GM18507 (cell line): ENCODE results near the gene EMC8.

Experiments used
- DNase-seq: peaks from one replicate; pipeline ENCODE4 v3.0.0; 2011; ENCODE audit warnings: low read depth; ENCODE audit not compliant: insufficient read length; ENCODE audit errors: extremely low spot score
- FAIRE-seq: peaks from 2 replicates; lab custom pipeline; 2011; peaks lifted over from hg19 to GRCh38; lab: Jason Lieb, UNC

EMC8 gene

DNA sequence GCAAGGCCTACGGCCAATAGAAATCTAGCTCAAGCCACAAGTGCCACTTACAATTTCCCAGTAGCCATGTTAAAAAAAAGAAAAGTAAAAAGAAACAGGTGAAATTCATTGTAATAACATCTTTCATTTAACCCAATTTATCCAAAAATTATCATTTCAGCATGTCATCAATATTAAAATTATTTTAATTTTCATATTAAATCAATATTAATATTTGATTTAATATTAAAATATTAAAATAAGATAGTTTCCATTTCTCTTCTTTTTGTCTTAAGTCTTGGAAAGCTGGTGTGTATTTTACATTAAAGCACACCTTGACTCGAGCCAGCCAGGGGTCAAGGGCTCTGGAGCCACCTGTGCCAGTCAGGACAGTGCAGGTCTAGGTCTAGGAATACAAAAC is 35.7 kb downstream of the EMC8 start:
- FAIRE-seq (no peak), DNase-seq (no peak)

DNA sequence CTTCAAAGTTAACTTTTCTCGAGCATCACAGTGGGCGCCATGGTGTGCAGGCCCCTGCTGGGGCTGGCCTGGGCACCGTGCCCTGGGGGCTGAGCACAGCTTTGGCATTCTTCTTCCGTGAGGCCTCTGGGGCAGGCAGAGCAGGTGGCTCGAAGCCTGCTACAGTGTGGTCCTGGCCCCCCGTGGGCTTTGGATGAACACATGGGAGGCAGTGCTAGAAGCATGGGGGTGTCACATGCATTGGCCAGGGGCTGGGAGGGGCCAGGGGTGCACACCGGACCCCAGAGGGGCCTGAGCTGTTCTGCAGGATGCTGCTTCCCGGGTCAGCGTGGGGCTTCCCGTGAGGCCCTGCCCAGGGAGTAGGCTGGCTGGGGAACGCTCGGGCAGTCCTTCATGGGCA is 36.4 kb downstream of the EMC8 start:
- FAIRE-seq (no peak), DNase-seq (no peak)

- FAIRE-seq (no peak), DNase-seq (no peak)
Measured at GRCh38 chr16:85761861-85762260, 37.5 kb downstream of the EMC8 start.

GRCh38 chr16:85759631-85760419 is 39.5 kb downstream of the EMC8 start:
- FAIRE-seq (no peak), DNase-seq (no peak)

DNA sequence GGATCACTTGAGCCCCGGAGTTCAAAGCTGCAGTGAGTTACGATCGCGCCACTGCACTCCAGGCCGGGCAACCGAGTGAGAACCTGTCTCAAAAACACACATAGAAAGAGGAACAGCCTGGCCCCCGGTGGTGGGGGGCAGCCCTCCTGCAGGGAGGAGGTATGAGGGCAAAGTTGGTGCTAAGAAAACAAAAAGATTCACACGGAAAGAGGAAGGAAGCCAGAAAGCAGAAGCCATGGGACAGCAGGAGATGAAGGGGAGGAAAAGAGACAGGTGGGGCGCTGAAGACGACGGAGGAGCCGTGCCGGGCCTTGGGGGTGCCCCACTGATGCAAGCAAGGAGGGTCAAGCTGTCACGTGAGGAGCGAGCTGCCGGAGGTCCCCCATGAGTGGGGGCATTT is 40.2 kb downstream of the EMC8 start:
- FAIRE-seq (peak; percentile 50), DNase-seq (no peak)

DNA sequence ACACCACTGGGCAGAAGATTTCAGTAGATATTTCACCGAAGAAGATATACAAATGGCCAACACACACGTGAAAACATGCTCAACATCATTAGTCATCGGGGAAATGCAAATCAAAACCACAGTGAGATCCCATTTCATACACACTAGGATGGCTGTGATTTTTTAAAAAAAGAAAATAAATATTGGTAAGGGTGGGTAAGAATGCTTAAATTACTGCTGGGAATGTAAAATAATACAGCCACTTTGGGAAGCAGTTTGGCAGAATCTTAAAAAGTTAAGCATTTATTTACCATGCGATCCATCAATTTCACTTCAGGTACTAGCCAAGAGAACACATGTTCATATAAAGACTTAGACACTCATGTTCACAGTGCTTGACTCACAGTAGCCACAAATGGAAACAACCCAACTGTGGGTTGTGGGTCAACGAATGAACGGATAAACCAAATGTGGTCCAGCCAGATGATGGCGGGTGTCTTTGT is 42.0 kb downstream of the EMC8 start:
- FAIRE-seq, result peak; percentile 85
- DNase-seq, result no peak

DNA sequence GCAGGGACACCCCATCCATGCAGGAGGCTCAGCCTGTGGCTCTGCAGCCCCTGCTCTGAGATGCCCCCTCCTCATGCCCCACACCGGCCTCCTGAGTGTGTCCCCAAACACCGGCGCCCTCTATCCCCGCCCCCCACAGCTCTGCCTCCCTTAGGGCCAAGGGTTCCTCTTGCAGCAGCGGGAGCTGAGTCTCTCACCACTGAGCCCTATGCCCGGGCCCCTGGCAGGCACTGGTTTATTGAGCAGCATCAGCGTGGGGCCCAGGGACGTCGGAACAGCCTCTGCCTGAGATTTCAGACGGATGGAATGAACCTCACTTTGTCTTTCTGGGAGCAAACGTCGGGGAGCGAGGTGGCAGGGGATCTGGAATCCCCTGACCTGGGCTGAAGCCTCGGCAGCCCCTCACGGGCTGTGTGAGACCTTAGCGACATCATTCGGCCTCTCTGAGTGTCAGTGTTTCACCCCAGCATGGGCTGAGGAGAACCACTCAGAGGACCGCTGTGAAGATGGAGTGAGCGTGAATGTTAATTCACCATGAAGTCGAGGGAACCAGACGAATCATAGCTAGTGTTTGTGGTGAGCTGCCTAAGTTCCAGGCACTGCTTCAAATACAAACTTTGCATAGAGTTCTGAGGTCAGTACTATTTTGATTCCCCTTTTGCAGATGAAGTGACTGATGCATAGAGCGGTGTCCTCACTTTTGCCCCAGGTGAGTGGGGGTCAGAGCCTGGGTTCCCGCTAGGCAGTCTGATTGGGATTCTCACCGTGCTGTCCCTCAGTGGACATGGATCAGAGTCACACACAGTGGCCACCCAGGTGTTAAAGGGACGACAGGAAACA is 43.2 kb downstream of the EMC8 start:
- peak; percentile 88 for FAIRE-seq
- DNase-seq, result no peak

- no peak for DNase-seq
- peak; percentile 72 for FAIRE-seq
Measured at GRCh38 chr16:85754413-85754812, 44.9 kb downstream of the EMC8 start.

GRCh38 chr16:85753976-85754375 is 45.4 kb downstream of the EMC8 start:
- DNase-seq (no peak), FAIRE-seq (no peak)

DNA sequence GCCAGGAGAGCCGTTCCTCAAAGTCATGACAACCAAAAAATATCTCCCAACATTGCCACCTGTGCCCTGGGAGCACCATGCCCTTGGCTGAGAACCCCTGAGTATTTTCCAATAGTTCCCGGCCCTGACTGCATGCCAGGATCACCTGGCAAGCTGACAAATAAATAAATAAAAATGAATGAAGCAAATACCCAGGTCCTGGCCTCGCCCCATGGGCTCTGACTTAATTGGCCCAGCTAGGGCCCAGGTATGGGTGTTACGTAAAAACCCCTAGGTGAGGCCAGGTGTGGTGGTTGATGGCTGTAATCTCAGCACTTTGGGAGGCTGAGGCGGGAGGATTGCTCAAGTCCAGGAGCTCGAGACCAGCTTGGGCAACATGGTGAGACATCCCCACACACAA is 45.8 kb downstream of the EMC8 start:
- FAIRE-seq (no peak), DNase-seq (no peak)

- DNase-seq, result no peak
- FAIRE-seq, result no peak
Measured at GRCh38 chr16:85752511-85753420, 46.6 kb downstream of the EMC8 start.

- FAIRE-seq (peak; percentile 35), DNase-seq (no peak)
Measured at GRCh38 chr16:85751698-85752501, 47.4 kb downstream of the EMC8 start.

DNA sequence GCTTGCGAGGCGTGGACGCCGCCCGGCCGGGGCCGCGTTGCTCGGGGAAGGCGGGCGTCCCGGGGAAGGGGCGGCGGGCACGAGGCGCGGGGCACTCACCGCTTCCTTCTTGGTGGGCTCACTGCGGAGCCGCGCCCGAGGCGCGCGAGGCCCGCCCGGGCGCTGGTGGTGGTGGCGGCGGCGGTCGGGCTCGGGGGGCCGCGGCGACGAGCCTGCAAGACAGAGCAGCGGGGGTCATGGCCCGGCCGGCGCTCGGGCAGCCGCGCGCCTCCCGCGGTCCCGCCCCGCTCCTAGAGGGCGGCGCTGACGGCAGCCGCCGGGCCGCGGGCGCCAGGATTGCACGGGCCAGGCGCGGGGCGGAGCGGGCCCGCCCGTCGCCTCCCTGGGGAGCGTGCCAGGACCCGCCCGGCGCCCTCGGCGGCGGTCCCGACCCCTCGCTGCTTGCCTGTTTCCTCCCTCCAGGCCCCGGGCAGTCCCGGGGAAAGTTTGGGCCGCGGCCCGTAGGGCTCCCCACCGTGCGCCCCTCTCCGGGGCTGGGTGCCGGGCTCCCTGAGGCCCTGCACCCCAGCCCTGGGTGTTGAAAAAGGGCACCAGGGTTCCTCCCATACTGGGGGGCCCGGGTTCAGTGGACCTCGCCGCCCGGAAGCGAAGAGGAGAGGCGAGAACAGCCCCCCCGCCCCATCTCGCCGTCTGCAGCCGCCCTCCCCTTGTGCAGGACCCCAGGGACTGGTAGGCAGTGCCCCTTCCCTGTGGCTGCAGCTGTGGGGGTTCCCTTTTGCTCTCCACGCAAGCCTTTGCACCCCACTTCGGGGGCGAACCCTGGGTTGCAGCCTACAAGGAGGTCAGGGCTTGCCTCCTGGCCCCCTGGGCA is 48.3 kb downstream of the EMC8 start, which contains the start of gene C16orf74:
Gene C16orf74, minus strand, starts transcription at position 270 of the 871 bp plus-strand sequence. CDS start 15,879 bp downstream, outside the sequence.
- DNase-seq, result no peak
- peak; percentile 24 for FAIRE-seq

GRCh38 chr16:85750146-85750826 is 49.1 kb downstream of the EMC8 start:
- FAIRE-seq, result peak; percentile 26
- DNase-seq, result no peak

- FAIRE-seq (no peak), DNase-seq (no peak)
Measured at GRCh38 chr16:85749771-85750145, 49.6 kb downstream of the EMC8 start.

- FAIRE-seq (peak; percentile 71), DNase-seq (no peak)
Measured at GRCh38 chr16:85746460-85747215, 52.7 kb downstream of the EMC8 start.
